Lung (tissue), 12 donors: ENCODE results near the gene RPL27. TPM values are rescaled to one million over a fixed set of nuclear protein-coding genes. Genes with fewer than 3 reads are reported as not detected.

ENCODE experiments used
- ATAC-seq: fragments of 200-7000 bp; cut with Tn5 transposase; one replicate; pipeline ENCODE4 v1.9.1; 2020; ENCODE audit warnings: moderate number of reproducible peaks; ENCODE audit not compliant: insufficient read depth, low FRiP score
- DNase-seq, 3 donors: peaks; one replicate each; pipeline ENCODE4 v3.0.0-alpha.2; 2013 to 2017
- H3K27ac ChIP-seq, 2 donors: one replicate each; pipeline ENCODE4 v1.5.1; 2013; ENCODE audit warnings: mild to moderate bottlenecking in 2 of 2, moderate library complexity in 2 of 2, control low read depth in 1 of 2, inconsistent platforms in 1 of 2, low read depth in 1 of 2, low read length in 1 of 2
- H3K27me3 ChIP-seq, 3 donors: one replicate each; pipeline ENCODE4 v1.5.1; 2013; ENCODE audit warnings: low read length in 2 of 3; ENCODE audit not compliant: control insufficient read depth in 3 of 3, insufficient read depth in 3 of 3
- H3K36me3 ChIP-seq, 4 donors: one replicate each; pipeline ENCODE4 v1.5.1; 2013; ENCODE audit warnings: low read length in 4 of 4, mild to moderate bottlenecking in 1 of 4, moderate library complexity in 1 of 4; ENCODE audit not compliant: control insufficient read depth in 4 of 4, insufficient read depth in 4 of 4
- H3K4me1 ChIP-seq, 5 donors: one replicate each; pipeline ENCODE4 v1.5.1; 2013; ENCODE audit warnings: low read length in 5 of 5, mild to moderate bottlenecking in 2 of 5, moderate library complexity in 1 of 5; ENCODE audit not compliant: control insufficient read depth in 5 of 5, insufficient read depth in 5 of 5
- H3K4me3 ChIP-seq: one replicate; pipeline ENCODE4 v1.5.1; 2013; ENCODE audit warnings: mild to moderate bottlenecking, control low read depth, moderate library complexity
- H3K9ac ChIP-seq, 2 donors: one replicate each; pipeline ENCODE4 v1.5.1; 2013; ENCODE audit warnings: low read length in 2 of 2, control low read depth in 1 of 2; ENCODE audit not compliant: insufficient read depth in 1 of 2
- H3K9me3 ChIP-seq, 4 donors: one replicate each; pipeline ENCODE4 v1.5.1; 2013; ENCODE audit warnings: low read length in 3 of 4, mild to moderate bottlenecking in 1 of 4, moderate library complexity in 1 of 4; ENCODE audit not compliant: control insufficient read depth in 4 of 4, insufficient read depth in 3 of 4
- CTCF ChIP-seq: IDR thresholded peaks from 2 replicates; pipeline ENCODE4 v1.5.1; 2012; ENCODE audit warnings: mild to moderate bottlenecking; ENCODE audit errors: control extremely low read depth, extremely low read depth
- WGBS, 2 donors: extraction: QIAGEN DNeasy Blood & Tissue Kit; methylation state at CpG; one replicate each; pipeline ENCODE4 v1.1.7; 2013; 5-methylcytosine and 5-hydroxymethylcytosine counted together
- polyA plus RNA-seq, 2 donors: library from polyadenylated mRNA; stranded (reverse); fragments of 200-250 nt; gene quantifications; one replicate each; pipeline ENCODE4 v1.2.1, GENCODE V29; 2013
- total RNA-seq, 2 donors: library from RNA; depleted of rRNA in 1 of 2; stranded (reverse); fragments of >200 nt in 1 of 2; gene quantifications; one replicate each; pipeline ENCODE4 v1.2.1, GENCODE V29; 2014 to 2021
- donor health status: control.
- donor health status: control.
- donor health status: Bipolar disorder and iron deficiency.
- donor health status: healthy.
- donor health status: DM: yes; HTN: yes; CAD: no.

RPL27 gene
- total and polyA plus RNA-seq, 4 donors = 665 to 3,245 (median 1,584) TPM

GRCh38 chr17:43025290-43025657, 27.1 kb downstream of the RPL27 start:
- no peak overlapping the region for H3K4me3 ChIP-seq
- peak in 1 of 3 donors; percentile 6 for DNase-seq
- no peak overlapping the region for H3K27ac ChIP-seq
- no peaks in the 10 kb centered on the region for H3K9me3 ChIP-seq
- H3K9ac ChIP-seq = no peak overlapping the region
- ATAC-seq = no peak
- no peak for TF ChIP-seq CTCF
- H3K36me3 ChIP-seq = no peaks in the 10 kb centered on the region
- no peaks in the 10 kb centered on the region for H3K27me3 ChIP-seq
- H3K4me1 ChIP-seq = peaks cover 0 to 14% (median 4%) of the 10 kb centered on the region in 5 donors
- 7 to 8% methylated on average over 21 to 27 of the region's 27 CpGs for WGBS, 2 donors

- no peak for TF ChIP-seq CTCF
- no peak overlapping the region for H3K4me3 ChIP-seq
- no peak overlapping the region for H3K9ac ChIP-seq
- DNase-seq = no peak
- no peak for ATAC-seq
- no peak overlapping the region for H3K27ac ChIP-seq
- peaks cover 0 to 12% (median 3%) of the 10 kb centered on the region in 5 donors for H3K4me1 ChIP-seq
- WGBS, 2 donors = 72 to 76% methylated on average over 15 of the region's 16 CpGs
- H3K27me3 ChIP-seq = no peaks in the 10 kb centered on the region
- no peaks in the 10 kb centered on the region for H3K9me3 ChIP-seq
- no peaks in the 10 kb centered on the region for H3K36me3 ChIP-seq
Measured at GRCh38 chr17:43025766-43026537, 27.7 kb downstream of the RPL27 start.

GRCh38 chr17:43026595-43026994, 28.4 kb downstream of the RPL27 start:
- DNase-seq (no peak), ATAC-seq (no peak)
- TF ChIP-seq CTCF = no peak
- Histone ChIP-seq H3K27me3 (no peaks in the 10 kb centered on the region), H3K27ac (no peak overlapping the region), H3K9ac (no peak overlapping the region), H3K9me3 (no peaks in the 10 kb centered on the region), H3K4me1 (peaks cover 0 to 9% (median 2%) of the 10 kb centered on the region in 5 donors), H3K4me3 (no peak overlapping the region), H3K36me3 (no peaks in the 10 kb centered on the region)
- 79 to 85% methylated on average over 5 of the region's 5 CpGs for whole genome bisulfite sequencing, 2 donors
